Choroid plexus epithelial cell (primary cell): ENCODE data around the gene UGP2.

Experiments used
- DNase-seq: peaks from one replicate; pipeline ENCODE4 v3.0.0-alpha.2; 2010; ENCODE audit warnings: low read depth
- H3K4me3 ChIP-seq: 2 replicates; pipeline ENCODE4 v1.5.1; 2011; ENCODE audit warnings: low read depth, mild to moderate bottlenecking, control low read depth, low read length, moderate library complexity
- CTCF ChIP-seq: conservative IDR thresholded peaks from 2 replicates; pipeline ENCODE4 v1.5.1; 2011; ENCODE audit warnings: low read depth, mild to moderate bottlenecking, control low read depth, inconsistent platforms, low read length, moderate library complexity

The UGP2 gene

GRCh38 chr2:63880625-63881024 is 38.9 kb downstream of the UGP2 start:
- no peak overlapping the region for H3K4me3 ChIP-seq
- DNase-seq, result no peak
- TF ChIP-seq CTCF, result no peak

GRCh38 chr2:63881205-63881604 is 39.5 kb downstream of the UGP2 start:
- H3K4me3 ChIP-seq, result no peak overlapping the region
- no peak for DNase-seq
- no peak for TF ChIP-seq CTCF

GRCh38 chr2:63882395-63883105 is 40.9 kb downstream of the UGP2 start:
- TF ChIP-seq CTCF, result no peak
- no peak for DNase-seq
- H3K4me3 ChIP-seq, result no peak overlapping the region

- H3K4me3 ChIP-seq, result no peak overlapping the region
- DNase-seq, result no peak
- TF ChIP-seq CTCF, result no peak
Measured at GRCh38 chr2:63886445-63886844, 44.7 kb downstream of the UGP2 start.

- no peak for DNase-seq
- H3K4me3 ChIP-seq, result no peak overlapping the region
- TF ChIP-seq CTCF, result no peak
Measured at GRCh38 chr2:63888053-63888452, 46.4 kb downstream of the UGP2 start.

GRCh38 chr2:63888490-63889402 is 47.0 kb downstream of the UGP2 start:
- TF ChIP-seq CTCF, result peak; percentile 84
- H3K4me3 ChIP-seq, result no peak overlapping the region
- DNase-seq, result peak; percentile 69
